ENCODE results near the gene ZNF236.

The ZNF236 gene

DNA sequence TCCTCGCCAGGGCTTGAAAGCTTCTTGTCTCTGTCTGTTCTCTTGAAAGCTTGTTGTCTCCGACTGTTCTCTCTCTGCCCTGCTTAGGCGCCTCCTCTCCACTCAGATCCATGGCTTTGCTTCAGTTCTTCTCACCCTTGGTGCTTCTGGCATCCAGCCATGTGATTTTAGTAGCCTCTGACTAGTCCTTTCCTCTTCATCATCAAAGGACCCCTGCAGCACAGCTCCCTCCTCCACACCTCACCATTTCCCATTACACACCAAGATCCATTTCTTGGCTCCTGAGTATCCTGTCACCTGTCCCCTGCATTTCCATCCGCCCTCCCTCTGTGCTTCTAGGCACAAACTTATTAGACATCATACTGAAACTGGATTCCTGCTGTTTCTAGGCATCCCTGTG lies 59.4 kb downstream of the ZNF236 start:
- no CpG with 5 or more reads among the region's 4 CpGs for WGBS (ENCODE audit: insufficient coverage, insufficient read length)
- Histone ChIP-seq H3K9me3 (ENCODE audit: control insufficient read depth, insufficient read depth, low read length) (no peaks in the 10 kb centered on the region), H3K27ac (ENCODE audit: low read length) (no peak overlapping the region), H3K4me1 (ENCODE audit: control insufficient read depth, insufficient read depth, low read length) (no peaks in the 10 kb centered on the region; the same call in 1 of the 2 replicates), H3K4me3 (ENCODE audit: low read length) (no peak overlapping the region), H3K36me3 (ENCODE audit: control insufficient read depth, insufficient read depth, low read length) (peaks cover 5% of the 10 kb centered on the region; the same call in 1 of the 2 replicates), H3K27me3 (ENCODE audit: control insufficient read depth, insufficient read depth, low read length) (no peaks in the 10 kb centered on the region)
- DNase-seq (ENCODE audit: low read depth, low spot score), result no peak

DNA sequence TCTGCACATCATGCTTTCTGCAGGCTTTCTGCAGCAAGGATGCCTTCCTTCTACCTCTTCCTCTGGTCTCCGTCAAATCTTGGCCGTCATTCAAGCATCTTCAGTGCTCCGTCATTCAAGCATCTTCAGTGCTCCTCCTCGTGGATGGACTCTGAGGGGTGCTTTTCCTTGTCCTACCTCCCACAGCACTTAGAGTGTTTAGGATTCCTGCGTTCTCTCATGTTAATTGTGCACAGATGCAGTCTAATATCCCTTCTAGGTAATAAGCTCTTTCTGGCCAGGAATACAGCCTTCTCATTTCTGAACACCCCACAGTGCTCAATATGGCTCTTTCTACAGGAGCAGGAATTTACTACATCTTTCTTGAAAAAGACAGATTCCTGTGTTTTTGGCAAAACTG lies 59.8 kb downstream of the ZNF236 start:
- H3K27me3 ChIP-seq (ENCODE audit: control insufficient read depth, insufficient read depth, low read length), result no peaks in the 10 kb centered on the region
- no peak overlapping the region for H3K27ac ChIP-seq (ENCODE audit: low read length)
- no peak overlapping the region for H3K4me3 ChIP-seq (ENCODE audit: low read length)
- peaks cover 5% of the 10 kb centered on the region; the same call in 1 of the 2 replicates for H3K36me3 ChIP-seq (ENCODE audit: control insufficient read depth, insufficient read depth, low read length)
- WGBS (ENCODE audit: insufficient coverage, insufficient read length), result no CpG with 5 or more reads among the region's 5 CpGs
- DNase-seq (ENCODE audit: low read depth, low spot score), result no peak
- no peaks in the 10 kb centered on the region for H3K9me3 ChIP-seq (ENCODE audit: control insufficient read depth, insufficient read depth, low read length)
- H3K4me1 ChIP-seq (ENCODE audit: control insufficient read depth, insufficient read depth, low read length), result no peaks in the 10 kb centered on the region; the same call in 1 of the 2 replicates

DNA sequence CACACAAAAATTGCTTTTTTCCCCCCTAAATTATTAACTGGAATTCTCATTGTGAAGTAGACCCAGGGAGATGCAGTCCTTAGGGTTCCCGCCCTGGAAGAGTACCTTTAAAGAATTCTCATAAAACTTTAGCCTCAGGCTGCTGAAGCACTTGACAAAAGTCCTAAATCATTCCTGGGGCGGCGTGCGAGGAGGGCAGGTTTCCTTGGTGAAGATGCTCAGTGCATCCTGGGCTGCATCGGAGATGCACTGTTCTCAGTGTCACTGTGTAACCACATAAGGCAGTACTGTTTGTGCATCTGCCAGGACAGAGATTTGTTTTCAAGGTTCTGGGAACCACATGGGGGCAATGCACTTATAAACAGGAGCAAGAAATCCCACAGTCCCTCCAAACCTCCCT lies 62.6 kb downstream of the ZNF236 start:
- no CpG with 5 or more reads among the region's 5 CpGs for WGBS (ENCODE audit: insufficient coverage, insufficient read length)
- Histone ChIP-seq H3K9me3 (ENCODE audit: control insufficient read depth, insufficient read depth, low read length) (no peaks in the 10 kb centered on the region), H3K36me3 (ENCODE audit: control insufficient read depth, insufficient read depth, low read length) (peaks cover 4% of the 10 kb centered on the region; the same call in 1 of the 2 replicates), H3K27ac (ENCODE audit: low read length) (no peak overlapping the region), H3K4me1 (ENCODE audit: control insufficient read depth, insufficient read depth, low read length) (no peaks in the 10 kb centered on the region; the same call in 1 of the 2 replicates), H3K27me3 (ENCODE audit: control insufficient read depth, insufficient read depth, low read length) (no peaks in the 10 kb centered on the region), H3K4me3 (ENCODE audit: low read length) (no peak overlapping the region)
- DNase-seq (ENCODE audit: low read depth, low spot score), result no peak

DNA sequence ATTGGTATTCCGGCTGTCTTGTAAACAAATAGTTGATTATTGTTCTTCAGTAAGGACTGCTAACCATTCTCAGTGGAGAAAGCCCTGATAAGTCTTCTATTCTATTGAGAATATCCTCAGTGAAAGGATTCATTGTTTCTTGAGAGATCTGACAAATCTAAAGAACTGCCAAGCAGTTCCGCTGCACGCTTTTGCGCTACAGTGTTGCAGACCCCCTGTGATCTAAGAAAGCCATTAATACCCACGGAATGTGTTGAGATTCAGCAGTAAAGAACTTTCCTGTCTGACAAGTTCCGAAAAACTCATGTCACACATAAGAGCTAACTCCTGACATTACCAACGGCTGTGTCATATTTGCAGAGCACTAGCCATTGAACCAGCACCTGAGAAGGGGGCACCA lies 63.8 kb downstream of the ZNF236 start:
- WGBS (ENCODE audit: insufficient coverage, insufficient read length), result no CpG with 5 or more reads among the region's 7 CpGs

DNA sequence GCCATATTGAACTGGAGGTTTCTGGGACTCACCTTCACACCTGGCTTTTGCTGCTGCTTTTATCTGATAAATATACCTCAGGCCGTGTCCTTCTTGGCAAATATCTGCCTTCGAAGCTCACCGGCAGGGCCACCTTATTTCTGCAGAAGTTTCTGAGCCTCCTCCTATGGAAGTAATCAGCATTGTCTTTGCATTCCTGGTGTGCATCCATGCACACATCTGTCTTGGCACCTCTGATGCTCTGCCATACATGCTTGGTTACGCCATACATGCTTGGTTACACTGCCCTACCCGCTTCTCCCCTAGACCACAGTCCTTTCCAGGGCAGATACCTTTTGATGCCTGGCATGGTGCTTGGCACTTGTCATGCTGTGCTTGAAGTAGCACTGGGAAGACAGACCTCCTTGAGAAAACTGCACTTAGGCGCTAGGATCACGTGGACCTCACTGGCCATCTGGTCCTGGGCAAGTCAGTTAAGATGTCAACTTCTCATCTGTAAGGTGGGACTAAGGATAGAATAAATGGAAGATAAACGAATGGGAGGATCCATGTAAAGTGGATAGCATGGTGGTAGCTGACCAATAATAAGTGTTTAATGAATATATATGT lies 66.8 kb downstream of the ZNF236 start:
- H3K36me3 ChIP-seq (ENCODE audit: control insufficient read depth, insufficient read depth, low read length), result no peaks in the 10 kb centered on the region; the same call in 1 of the 2 replicates
- WGBS (ENCODE audit: insufficient coverage, insufficient read length), result no CpG with 5 or more reads among the region's 8 CpGs
- no peak overlapping the region for H3K4me3 ChIP-seq (ENCODE audit: low read length)
- no peaks in the 10 kb centered on the region for H3K27me3 ChIP-seq (ENCODE audit: control insufficient read depth, insufficient read depth, low read length)
- no peaks in the 10 kb centered on the region for H3K4me1 ChIP-seq (ENCODE audit: control insufficient read depth, insufficient read depth, low read length)
- H3K9me3 ChIP-seq (ENCODE audit: control insufficient read depth, insufficient read depth, low read length), result no peaks in the 10 kb centered on the region
- H3K27ac ChIP-seq (ENCODE audit: low read length), result no peak overlapping the region
- no peak for DNase-seq (ENCODE audit: low read depth, low spot score)

More for the DNA sequence above, 63.8 kb downstream of the ZNF236 start:
- Histone ChIP-seq H3K27me3 (ENCODE audit: control insufficient read depth, insufficient read depth, low read length) (no peaks in the 10 kb centered on the region), H3K9me3 (ENCODE audit: control insufficient read depth, insufficient read depth, low read length) (no peaks in the 10 kb centered on the region), H3K4me1 (ENCODE audit: control insufficient read depth, insufficient read depth, low read length) (no peaks in the 10 kb centered on the region), H3K36me3 (ENCODE audit: control insufficient read depth, insufficient read depth, low read length) (peaks cover 2% of the 10 kb centered on the region; the same call in 1 of the 2 replicates), H3K4me3 (ENCODE audit: low read length) (no peak overlapping the region), H3K27ac (ENCODE audit: low read length) (no peak overlapping the region)
- no peak for DNase-seq (ENCODE audit: low read depth, low spot score)

DNA sequence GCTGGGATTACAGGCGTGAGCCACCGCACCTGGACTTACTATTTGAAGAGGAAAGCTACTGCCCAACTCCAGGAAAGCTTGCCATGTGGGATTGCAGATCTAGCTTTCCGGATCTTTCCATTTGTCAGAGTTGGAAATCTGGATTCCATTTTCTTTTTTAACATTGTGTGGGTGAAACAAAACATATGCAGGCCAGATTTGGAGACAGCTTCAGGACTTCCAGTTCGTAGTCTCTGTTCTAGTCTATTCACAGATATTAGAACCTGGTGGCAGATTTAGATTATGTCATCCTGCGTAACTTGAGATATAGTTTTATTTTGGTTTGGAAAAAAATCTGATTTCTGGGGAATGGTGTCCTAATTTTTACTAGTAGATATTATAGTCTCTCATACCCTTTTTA lies 70.5 kb downstream of the ZNF236 start:
- Histone ChIP-seq H3K4me3 (ENCODE audit: low read length) (no peak overlapping the region), H3K27me3 (ENCODE audit: control insufficient read depth, insufficient read depth, low read length) (no peaks in the 10 kb centered on the region), H3K4me1 (ENCODE audit: control insufficient read depth, insufficient read depth, low read length) (no peaks in the 10 kb centered on the region), H3K36me3 (ENCODE audit: control insufficient read depth, insufficient read depth, low read length) (peaks cover 31% of the 10 kb centered on the region), H3K27ac (ENCODE audit: low read length) (no peak overlapping the region), H3K9me3 (ENCODE audit: control insufficient read depth, insufficient read depth, low read length) (no peaks in the 10 kb centered on the region)
- WGBS (ENCODE audit: insufficient coverage, insufficient read length), result no CpG with 5 or more reads among the region's 5 CpGs
- no peak for DNase-seq (ENCODE audit: low read depth, low spot score)

DNA sequence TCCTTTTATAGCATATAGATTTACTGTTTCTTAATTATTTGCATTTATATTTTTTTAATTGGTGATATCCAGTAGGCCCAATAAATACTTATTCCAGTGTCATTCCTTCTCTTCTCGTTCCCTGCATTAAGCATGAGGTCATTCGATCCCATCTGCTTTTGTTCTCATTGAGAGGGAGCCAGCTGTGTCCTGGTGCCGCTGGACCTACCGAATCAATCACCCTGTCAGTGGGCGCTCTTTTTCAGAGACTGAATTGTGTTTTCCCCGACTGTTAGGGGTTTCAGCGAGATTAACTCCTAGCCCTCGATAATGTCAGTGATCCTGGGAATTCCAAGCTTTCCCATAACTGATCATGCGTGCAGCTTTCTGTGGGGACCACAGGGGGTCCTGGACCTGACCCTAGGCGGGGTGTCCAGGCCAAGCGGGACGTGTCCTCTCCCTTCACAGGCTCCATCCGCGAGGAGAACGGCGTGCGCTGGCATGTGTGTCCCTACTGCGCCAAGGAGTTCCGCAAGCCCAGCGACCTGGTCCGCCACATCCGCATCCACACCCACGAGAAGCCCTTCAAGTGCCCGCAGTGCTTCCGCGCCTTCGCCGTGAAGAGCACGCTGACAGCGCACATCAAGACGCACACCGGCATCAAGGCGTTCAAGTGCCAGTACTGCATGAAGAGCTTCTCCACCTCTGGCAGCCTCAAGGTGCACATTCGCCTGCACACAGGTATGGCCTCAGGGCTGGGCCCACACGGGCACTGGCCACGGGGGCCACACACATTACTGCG lies 72.4 kb downstream of the ZNF236 start:
- no CpG with 5 or more reads among the region's 37 CpGs for WGBS (ENCODE audit: insufficient coverage, insufficient read length)
- no peak overlapping the region for H3K27ac ChIP-seq (ENCODE audit: low read length)
- peaks cover 31% of the 10 kb centered on the region for H3K36me3 ChIP-seq (ENCODE audit: control insufficient read depth, insufficient read depth, low read length)
- no peak overlapping the region for H3K4me3 ChIP-seq (ENCODE audit: low read length)
- H3K9me3 ChIP-seq (ENCODE audit: control insufficient read depth, insufficient read depth, low read length), result no peaks in the 10 kb centered on the region
- H3K4me1 ChIP-seq (ENCODE audit: control insufficient read depth, insufficient read depth, low read length), result no peaks in the 10 kb centered on the region
- DNase-seq (ENCODE audit: low read depth, low spot score), result no peak
- no peaks in the 10 kb centered on the region for H3K27me3 ChIP-seq (ENCODE audit: control insufficient read depth, insufficient read depth, low read length)

DNA sequence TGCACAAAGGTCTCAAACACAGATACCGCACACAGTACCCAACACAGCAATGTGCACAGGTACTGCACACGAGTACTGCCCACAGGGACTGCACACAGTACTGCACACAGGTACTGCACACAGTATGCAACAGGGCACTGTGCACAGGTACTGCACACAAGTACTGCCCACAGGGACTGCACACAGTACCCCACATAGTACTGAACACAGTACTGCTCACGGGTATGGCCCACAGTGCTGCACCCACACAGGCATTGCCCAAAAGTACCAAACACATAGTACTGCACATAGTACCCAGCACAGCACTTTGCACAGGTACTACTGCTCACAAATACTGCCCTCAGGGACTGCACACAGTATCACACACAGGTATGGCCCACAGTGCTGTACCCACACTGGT lies 73.1 kb downstream of the ZNF236 start:
- Histone ChIP-seq H3K36me3 (ENCODE audit: control insufficient read depth, insufficient read depth, low read length) (peaks cover 31% of the 10 kb centered on the region), H3K4me1 (ENCODE audit: control insufficient read depth, insufficient read depth, low read length) (no peaks in the 10 kb centered on the region), H3K27ac (ENCODE audit: low read length) (no peak overlapping the region), H3K9me3 (ENCODE audit: control insufficient read depth, insufficient read depth, low read length) (no peaks in the 10 kb centered on the region), H3K4me3 (ENCODE audit: low read length) (no peak overlapping the region), H3K27me3 (ENCODE audit: control insufficient read depth, insufficient read depth, low read length) (no peaks in the 10 kb centered on the region)
- no peak for DNase-seq (ENCODE audit: low read depth, low spot score)
- WGBS (ENCODE audit: insufficient coverage, insufficient read length), result no CpG with 5 or more reads among the region's 3 CpGs

DNA sequence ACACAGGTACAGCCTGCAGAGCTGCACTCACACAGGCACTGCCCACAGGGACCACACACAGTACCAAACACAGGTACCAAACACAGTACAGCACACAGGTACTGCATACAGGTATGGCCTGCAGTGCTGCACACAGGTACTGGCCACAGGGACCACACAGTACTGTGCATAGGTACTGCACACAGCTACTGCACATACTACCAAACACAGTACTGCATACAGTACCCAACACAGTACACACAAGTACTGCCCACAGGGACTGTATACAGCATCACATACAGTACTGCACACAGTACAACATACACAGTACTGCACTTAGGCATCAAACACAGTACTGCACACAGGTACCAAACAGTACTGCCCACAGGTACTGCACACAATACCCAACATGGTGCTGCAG lies 74.3 kb downstream of the ZNF236 start:
- Histone ChIP-seq H3K27me3 (ENCODE audit: control insufficient read depth, insufficient read depth, low read length) (no peaks in the 10 kb centered on the region), H3K4me3 (ENCODE audit: low read length) (no peak overlapping the region), H3K4me1 (ENCODE audit: control insufficient read depth, insufficient read depth, low read length) (no peaks in the 10 kb centered on the region), H3K27ac (ENCODE audit: low read length) (no peak overlapping the region), H3K9me3 (ENCODE audit: control insufficient read depth, insufficient read depth, low read length) (no peaks in the 10 kb centered on the region), H3K36me3 (ENCODE audit: control insufficient read depth, insufficient read depth, low read length) (peaks cover 31% of the 10 kb centered on the region)
- DNase-seq (ENCODE audit: low read depth, low spot score), result no peak

DNA sequence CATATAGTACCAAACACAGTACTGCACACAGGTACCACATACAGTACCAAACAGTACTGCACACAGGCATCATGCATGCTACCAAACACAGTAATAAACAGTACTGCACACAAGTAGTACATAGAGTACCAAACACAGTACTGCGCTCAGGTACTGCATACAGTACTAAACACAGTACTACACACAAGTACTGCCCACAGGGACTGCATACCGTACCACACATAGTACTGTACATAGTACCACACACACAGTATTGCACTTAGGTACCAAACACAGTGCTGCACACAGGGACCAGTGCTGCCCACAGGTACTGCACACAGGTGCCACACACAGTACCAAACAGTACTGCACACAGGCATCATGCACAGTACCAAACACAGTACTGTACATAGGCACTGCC lies 74.9 kb downstream of the ZNF236 start:
- no CpG with 5 or more reads among the region's 2 CpGs for WGBS (ENCODE audit: insufficient coverage, insufficient read length)
- Histone ChIP-seq H3K4me1 (ENCODE audit: control insufficient read depth, insufficient read depth, low read length) (no peaks in the 10 kb centered on the region), H3K9me3 (ENCODE audit: control insufficient read depth, insufficient read depth, low read length) (no peaks in the 10 kb centered on the region), H3K4me3 (ENCODE audit: low read length) (no peak overlapping the region), H3K27me3 (ENCODE audit: control insufficient read depth, insufficient read depth, low read length) (no peaks in the 10 kb centered on the region), H3K36me3 (ENCODE audit: control insufficient read depth, insufficient read depth, low read length) (peaks cover 31% of the 10 kb centered on the region), H3K27ac (ENCODE audit: low read length) (no peak overlapping the region)
- no peak for DNase-seq (ENCODE audit: low read depth, low spot score)

DNA sequence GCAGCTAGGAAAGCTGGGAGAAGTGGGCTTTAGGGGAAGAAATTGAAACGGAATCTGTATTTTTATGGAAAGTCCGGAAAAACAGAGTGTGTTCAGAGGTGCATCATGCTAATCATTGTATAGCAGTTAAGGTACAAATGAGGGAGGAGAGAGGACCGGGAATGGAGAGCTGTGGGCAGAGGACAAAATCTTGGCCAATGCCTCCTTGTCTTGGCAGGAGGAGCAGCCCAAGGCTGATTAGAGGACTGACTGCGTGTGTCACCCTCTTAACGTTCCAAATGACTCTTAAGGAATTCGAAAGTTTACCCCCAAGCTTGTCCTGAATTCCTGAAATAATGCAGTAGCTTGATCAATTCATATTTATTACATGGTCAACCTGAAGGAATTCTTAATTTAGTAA lies 81.0 kb downstream of the ZNF236 start:
- Histone ChIP-seq H3K36me3 (ENCODE audit: control insufficient read depth, insufficient read depth, low read length) (no peaks in the 10 kb centered on the region), H3K9me3 (ENCODE audit: control insufficient read depth, insufficient read depth, low read length) (no peaks in the 10 kb centered on the region), H3K27ac (ENCODE audit: low read length) (no peak overlapping the region), H3K4me3 (ENCODE audit: low read length) (no peak overlapping the region), H3K4me1 (ENCODE audit: control insufficient read depth, insufficient read depth, low read length) (no peaks in the 10 kb centered on the region), H3K27me3 (ENCODE audit: control insufficient read depth, insufficient read depth, low read length) (no peaks in the 10 kb centered on the region)
- WGBS (ENCODE audit: insufficient coverage, insufficient read length), result no CpG with 5 or more reads among the region's 6 CpGs
- DNase-seq (ENCODE audit: low read depth, low spot score), result no peak

All from iPS DF 6.9 (cell line).